ENCODE results near the gene SNUPN.
"Not testable (repeated sequence)": the region's sequence is repeated elsewhere in the genome, so short reads cannot be mapped to it uniquely, and the experiment has no call there.

Gene SNUPN

GRCh38 chr15:75561888-75562287, 63.6 kb downstream of the SNUPN start:
- no peak overlapping the region for H3K4me3 ChIP-seq (ENCODE audit: low read depth, low read length)
- DNase-seq (ENCODE audit: low read depth) = no peak
- TF ChIP-seq, protein P1, sequence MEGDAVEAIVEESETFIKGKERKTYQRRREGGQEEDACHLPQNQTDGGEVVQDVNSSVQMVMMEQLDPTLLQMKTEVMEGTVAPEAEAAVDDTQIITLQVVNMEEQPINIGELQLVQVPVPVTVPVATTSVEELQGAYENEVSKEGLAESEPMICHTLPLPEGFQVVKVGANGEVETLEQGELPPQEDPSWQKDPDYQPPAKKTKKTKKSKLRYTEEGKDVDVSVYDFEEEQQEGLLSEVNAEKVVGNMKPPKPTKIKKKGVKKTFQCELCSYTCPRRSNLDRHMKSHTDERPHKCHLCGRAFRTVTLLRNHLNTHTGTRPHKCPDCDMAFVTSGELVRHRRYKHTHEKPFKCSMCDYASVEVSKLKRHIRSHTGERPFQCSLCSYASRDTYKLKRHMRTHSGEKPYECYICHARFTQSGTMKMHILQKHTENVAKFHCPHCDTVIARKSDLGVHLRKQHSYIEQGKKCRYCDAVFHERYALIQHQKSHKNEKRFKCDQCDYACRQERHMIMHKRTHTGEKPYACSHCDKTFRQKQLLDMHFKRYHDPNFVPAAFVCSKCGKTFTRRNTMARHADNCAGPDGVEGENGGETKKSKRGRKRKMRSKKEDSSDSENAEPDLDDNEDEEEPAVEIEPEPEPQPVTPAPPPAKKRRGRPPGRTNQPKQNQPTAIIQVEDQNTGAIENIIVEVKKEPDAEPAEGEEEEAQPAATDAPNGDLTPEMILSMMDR (IDR thresholded peaks at IDR 0.05; ENCODE audit: control insufficient read depth, extremely low read depth, insufficient read depth) = no peak

DNA sequence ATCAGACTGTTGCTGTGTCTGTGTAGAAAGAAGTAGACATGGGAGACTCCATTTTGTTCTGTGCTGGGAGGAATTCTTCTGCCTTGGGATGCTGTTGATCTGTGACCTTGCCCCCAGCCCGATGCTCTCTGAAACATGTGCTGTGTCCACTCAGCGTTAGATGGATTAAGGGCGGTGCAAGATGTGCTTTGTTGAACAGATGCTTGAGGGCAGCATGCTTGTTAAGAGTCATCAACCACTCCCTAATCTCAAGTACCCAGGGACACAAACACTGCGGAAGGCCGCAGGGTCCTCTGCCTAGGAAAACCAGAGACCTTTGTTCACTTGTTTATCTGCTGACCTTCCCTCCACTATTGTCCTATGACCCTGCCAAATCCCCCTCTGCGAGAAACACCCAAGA, 66.2 kb downstream of the SNUPN start:
- H3K4me3 ChIP-seq (ENCODE audit: low read depth, low read length); DNase-seq (ENCODE audit: low read depth): not testable (repeated sequence)

- H3K4me3 ChIP-seq (ENCODE audit: low read depth, low read length); DNase-seq (ENCODE audit: low read depth): not testable (repeated sequence)
These were observed 66.6 kb downstream of the SNUPN start for GRCh38 chr15:75558955-75559354.

- no peak overlapping the region for H3K4me3 ChIP-seq (ENCODE audit: low read depth, low read length)
- TF ChIP-seq, protein P1 (IDR thresholded peaks at IDR 0.05; ENCODE audit: control insufficient read depth, extremely low read depth, insufficient read depth) = no peak
- DNase-seq (ENCODE audit: low read depth) = no peak
These were observed 70.8 kb downstream of the SNUPN start for GRCh38 chr15:75554717-75555116.

GRCh38 chr15:75553659-75554058, 71.9 kb downstream of the SNUPN start:
- H3K4me3 ChIP-seq (ENCODE audit: low read depth, low read length) = no peak overlapping the region
- TF ChIP-seq, protein P1 (IDR thresholded peaks at IDR 0.05; ENCODE audit: control insufficient read depth, extremely low read depth, insufficient read depth) = no peak
- no peak for DNase-seq (ENCODE audit: low read depth)

DNA sequence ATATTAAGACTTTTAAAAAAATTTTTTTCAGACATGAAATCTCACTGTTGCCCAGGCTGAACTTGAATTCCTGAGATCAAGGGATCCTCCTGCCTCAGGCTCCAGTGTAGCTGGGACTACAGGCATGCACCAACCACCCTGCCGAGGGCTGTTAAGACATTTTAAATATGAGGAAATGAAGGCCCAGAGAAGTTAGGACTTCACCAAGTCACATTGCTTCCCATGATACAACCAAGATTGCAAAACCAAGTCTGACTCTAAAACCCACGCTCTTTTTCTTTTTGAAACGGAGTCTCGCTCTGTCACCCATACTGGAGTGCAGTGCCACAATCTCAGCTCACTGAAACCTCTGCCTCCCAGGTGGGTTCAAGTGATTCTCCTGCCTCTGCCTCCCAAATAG, 74.4 kb downstream of the SNUPN start:
- no peak for DNase-seq (ENCODE audit: low read depth)
- TF ChIP-seq, protein P1 (IDR thresholded peaks at IDR 0.05; ENCODE audit: control insufficient read depth, extremely low read depth, insufficient read depth) = no peak
- no peak overlapping the region for H3K4me3 ChIP-seq (ENCODE audit: low read depth, low read length)
